A549 (cell line): ENCODE data around the gene C6orf141. TPM values are rescaled to one million over a fixed set of nuclear protein-coding genes. Genes with fewer than 3 reads are reported as not detected.

Experiments used
- polyA plus RNA-seq, 4 experiments: library from polyadenylated mRNA; depleted of rRNA in 3 of 4; stranded (reverse); fragments of >200 nt; fragmentation: RNase III in 1 of 4; extraction: RNeasy Plus Mini Kit Qiagen cat#74134 plus additional on column Dnase treatment in 1 of 4; gene quantifications; 2 replicates in 3 of 4; 3 replicates in 1 of 4; pipeline ENCODE4 v1.2.3, GENCODE V29; 2011 to 2017

Gene C6orf141
- polyA plus RNA-seq, 2 of the 4 experiments (the other 2 are of a cell fraction) = 24.9 to 29.9 TPM

Other genes with a start within 250 kb of the C6orf141 start
- 11.5 and 14.3 TPM in 2 replicates for gene MMUT, start 87.4 kb upstream of the C6orf141 start, polyA plus RNA-seq (2011; rRNA removed)
- 6.4 to 6.8 TPM (median 6.6 TPM) in 3 replicates for gene MMUT, start 87.4 kb upstream of the C6orf141 start, polyA plus RNA-seq (2017; fragmentation: RNase III; extraction: RNeasy Plus Mini Kit Qiagen cat#74134 plus additional on column Dnase treatment)
- 9.7 and 14.2 TPM in 2 replicates for gene CENPQ, start 87.3 kb upstream of the C6orf141 start, polyA plus RNA-seq (2011; rRNA removed)
- gene CENPQ, start 87.3 kb upstream of the C6orf141 start, polyA plus RNA-seq (2017; fragmentation: RNase III; extraction: RNeasy Plus Mini Kit Qiagen cat#74134 plus additional on column Dnase treatment) = 9.7 to 11.4 TPM (median 10.2 TPM) in 3 replicates
- gene GLYATL3, start 50.7 kb upstream of the C6orf141 start, polyA plus RNA-seq (2011; rRNA removed) = not detected in 2 replicates
- not detected in 3 replicates for gene GLYATL3, start 50.7 kb upstream of the C6orf141 start, polyA plus RNA-seq (2017; fragmentation: RNase III; extraction: RNeasy Plus Mini Kit Qiagen cat#74134 plus additional on column Dnase treatment)
- 0.05 and 0.11 TPM in 2 replicates for gene RHAG, start 86.2 kb downstream of the C6orf141 start, polyA plus RNA-seq (2011; rRNA removed)
- 0.10 TPM in 1 of 3 replicates, not detected in the others for gene RHAG, start 86.2 kb downstream of the C6orf141 start, polyA plus RNA-seq (2017; fragmentation: RNase III; extraction: RNeasy Plus Mini Kit Qiagen cat#74134 plus additional on column Dnase treatment)
- not detected in 2 replicates for gene CRISP2, start 162.9 kb downstream of the C6orf141 start, polyA plus RNA-seq (2011; rRNA removed)
- gene CRISP2, start 162.9 kb downstream of the C6orf141 start, polyA plus RNA-seq (2017; fragmentation: RNase III; extraction: RNeasy Plus Mini Kit Qiagen cat#74134 plus additional on column Dnase treatment) = not detected in 3 replicates
- 0.03 and 0.17 TPM in 2 replicates for gene CRISP3, start 193.7 kb downstream of the C6orf141 start, polyA plus RNA-seq (2011; rRNA removed)
- gene CRISP3, start 193.7 kb downstream of the C6orf141 start, polyA plus RNA-seq (2017; fragmentation: RNase III; extraction: RNeasy Plus Mini Kit Qiagen cat#74134 plus additional on column Dnase treatment) = not detected in 3 replicates
- gene PGK2, start 236.6 kb downstream of the C6orf141 start, polyA plus RNA-seq (2011; rRNA removed) = not detected in 2 replicates
- gene PGK2, start 236.6 kb downstream of the C6orf141 start, polyA plus RNA-seq (2017; fragmentation: RNase III; extraction: RNeasy Plus Mini Kit Qiagen cat#74134 plus additional on column Dnase treatment) = not detected in 3 replicates